ENCODE measurements around the gene TMEM176B. TPM values are rescaled to one million over a fixed set of nuclear protein-coding genes. Genes with fewer than 3 reads are reported as not detected.

Gene TMEM176B
- total RNA-seq, result under 1 TPM; 0.31 to 0.35 TPM
- 5.0 TPM for polyA plus RNA-seq (2013, experiment 1 of 2)
- 3.0 TPM for polyA plus RNA-seq (2013, experiment 2 of 2)
- long read RNA-seq, experiment 1, result 0 reads
- long read RNA-seq, experiment 2, result 0 reads
- long read RNA-seq, experiment 3, partial matches to known transcripts, result 0 of 1 reads
- long read RNA-seq, experiment 3, other reads (novel, unspliced or antisense), result 1 of 1 reads
- long read RNA-seq, experiment 4, result 0 reads

DNA sequence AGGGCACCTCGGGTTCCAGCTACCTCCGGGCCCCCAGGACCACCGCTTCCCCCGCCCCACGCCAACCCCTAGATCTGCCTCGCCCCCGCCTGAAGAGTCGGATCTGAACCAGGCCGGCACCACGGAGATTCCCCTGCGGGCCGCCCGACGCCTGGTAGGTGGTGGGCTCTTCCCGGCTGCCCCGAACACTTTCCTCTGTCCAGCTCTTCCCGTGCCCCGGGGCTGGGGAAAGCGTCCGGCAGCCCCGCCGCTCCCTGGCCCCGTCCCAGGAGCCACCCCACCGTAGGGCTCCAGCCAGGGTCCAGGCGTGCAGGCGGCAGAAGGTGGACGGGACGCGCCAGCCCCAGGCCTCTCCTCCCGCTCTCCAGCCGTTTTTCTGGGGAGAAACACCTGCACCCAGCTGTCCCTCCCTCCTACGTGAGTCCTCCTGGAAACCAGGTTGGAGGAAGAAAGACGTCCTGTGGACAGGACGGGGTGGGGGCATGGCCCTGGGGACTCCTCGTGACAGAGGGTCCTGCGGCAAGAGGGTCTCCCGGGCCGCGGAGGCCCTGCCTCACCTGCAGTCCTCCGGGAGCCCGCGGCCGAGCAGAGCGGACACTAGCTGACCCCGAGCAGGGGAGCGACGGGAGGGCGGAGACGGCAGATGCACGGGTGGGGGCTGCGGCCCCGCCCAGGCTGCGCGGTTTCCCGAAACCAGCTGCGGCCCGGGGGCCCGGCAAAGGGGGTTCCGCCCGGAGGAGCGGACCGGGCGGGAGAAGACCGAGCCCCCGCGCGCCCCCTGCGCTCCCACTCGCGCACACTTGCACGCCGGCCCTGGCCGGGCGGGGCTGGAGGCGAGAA, at the start of gene TMEM176B:
TSS of gene TMEM176B (minus strand) at position 624 of the 840 bp plus-strand sequence. CDS start 3,795 bp downstream, outside the sequence.
- DNase-seq, result peak; percentile 51
- no peak within 1 kb of the TSS for H3K27ac Mint-ChIP-seq
- no peaks in the 10 kb centered on the region for H3K36me3 Mint-ChIP-seq (ENCODE audit: low read depth)
- no peak within 1 kb of the TSS for H3K4me3 ChIP-seq (ENCODE audit: low read length)
- no peak within 1 kb of the TSS for H3K27ac ChIP-seq (ENCODE audit: low read depth, low read length)
- peaks cover 4% of the 10 kb centered on the region for H3K4me1 Mint-ChIP-seq
- 8 to 11% methylated on average over 34 to 75 of the region's 75 CpGs for WGBS, 2 experiments (ENCODE audit: insufficient coverage in 1 of 2, insufficient read length in 1 of 2)
- no peaks in the 10 kb centered on the region for H3K4me1 ChIP-seq (ENCODE audit: control insufficient read depth, insufficient read depth, low read length)
- TF ChIP-seq, protein P1, sequence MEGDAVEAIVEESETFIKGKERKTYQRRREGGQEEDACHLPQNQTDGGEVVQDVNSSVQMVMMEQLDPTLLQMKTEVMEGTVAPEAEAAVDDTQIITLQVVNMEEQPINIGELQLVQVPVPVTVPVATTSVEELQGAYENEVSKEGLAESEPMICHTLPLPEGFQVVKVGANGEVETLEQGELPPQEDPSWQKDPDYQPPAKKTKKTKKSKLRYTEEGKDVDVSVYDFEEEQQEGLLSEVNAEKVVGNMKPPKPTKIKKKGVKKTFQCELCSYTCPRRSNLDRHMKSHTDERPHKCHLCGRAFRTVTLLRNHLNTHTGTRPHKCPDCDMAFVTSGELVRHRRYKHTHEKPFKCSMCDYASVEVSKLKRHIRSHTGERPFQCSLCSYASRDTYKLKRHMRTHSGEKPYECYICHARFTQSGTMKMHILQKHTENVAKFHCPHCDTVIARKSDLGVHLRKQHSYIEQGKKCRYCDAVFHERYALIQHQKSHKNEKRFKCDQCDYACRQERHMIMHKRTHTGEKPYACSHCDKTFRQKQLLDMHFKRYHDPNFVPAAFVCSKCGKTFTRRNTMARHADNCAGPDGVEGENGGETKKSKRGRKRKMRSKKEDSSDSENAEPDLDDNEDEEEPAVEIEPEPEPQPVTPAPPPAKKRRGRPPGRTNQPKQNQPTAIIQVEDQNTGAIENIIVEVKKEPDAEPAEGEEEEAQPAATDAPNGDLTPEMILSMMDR (conservative IDR thresholded peaks at IDR 0.05), result no peak
- peaks cover 1% of the 10 kb centered on the region for H3K9me3 Mint-ChIP-seq
- H3K27me3 ChIP-seq (ENCODE audit: control insufficient read depth, insufficient read depth, low read length, poor library complexity, severe bottlenecking), result peaks cover 89% of the 10 kb centered on the region
- peaks cover 5% of the 10 kb centered on the region for H3K9me3 ChIP-seq (ENCODE audit: control insufficient read depth, low read length)
- peaks cover 77% of the 10 kb centered on the region for H3K27me3 Mint-ChIP-seq (ENCODE audit: insufficient read depth)
- peak within 1 kb of the TSS; percentile 42 for H3K4me3 Mint-ChIP-seq
- H3K9ac ChIP-seq (ENCODE audit: extremely low read depth, low read length, poor library complexity, severe bottlenecking), result no peak within 1 kb of the TSS
- H3K36me3 ChIP-seq (ENCODE audit: control insufficient read depth, insufficient read depth, low read length), result no peaks in the 10 kb centered on the region

DNA sequence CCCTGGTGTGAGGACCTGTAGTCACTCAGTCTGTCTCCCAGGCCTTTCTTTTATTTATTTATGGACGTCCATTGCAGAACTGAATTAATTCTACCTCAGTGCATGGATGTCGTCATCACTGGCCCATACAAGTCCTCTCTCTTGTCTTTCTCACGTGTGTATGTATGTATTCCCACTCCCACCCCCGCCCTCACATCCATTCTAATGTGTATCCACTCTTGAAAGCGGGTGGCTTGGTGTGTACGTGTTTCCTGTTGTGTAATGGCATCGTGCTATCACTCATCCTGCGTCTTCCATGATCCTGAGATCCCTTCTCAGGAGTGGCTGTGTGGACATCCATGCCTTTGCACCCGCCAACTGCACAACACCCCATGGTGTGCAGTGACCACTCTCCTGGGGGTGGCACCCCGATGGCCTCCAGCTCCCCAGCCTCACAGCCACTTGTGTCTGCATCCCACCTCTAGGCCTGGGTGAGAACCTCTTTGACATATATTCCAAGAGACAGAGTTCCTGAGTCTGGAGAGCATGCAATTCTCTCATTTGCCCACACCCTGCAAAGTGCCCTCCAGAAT, 49.1 kb upstream of the TMEM176B start:
- Histone ChIP-seq H3K4me1 (ENCODE audit: control insufficient read depth, insufficient read depth, low read length) (no peaks in the 10 kb centered on the region), H3K9ac (ENCODE audit: extremely low read depth, low read length, poor library complexity, severe bottlenecking) (no peak overlapping the region), H3K27ac (ENCODE audit: low read depth, low read length) (no peak overlapping the region), H3K9me3 (ENCODE audit: control insufficient read depth, low read length) (no peaks in the 10 kb centered on the region), H3K4me3 (ENCODE audit: low read length) (no peak overlapping the region), H3K27me3 (ENCODE audit: control insufficient read depth, insufficient read depth, low read length, poor library complexity, severe bottlenecking) (peaks cover 6% of the 10 kb centered on the region), H3K36me3 (ENCODE audit: control insufficient read depth, insufficient read depth, low read length) (no peaks in the 10 kb centered on the region)
- no peaks in the 10 kb centered on the region for H3K36me3 Mint-ChIP-seq (ENCODE audit: low read depth)
- no peaks in the 10 kb centered on the region for H3K9me3 Mint-ChIP-seq
- H3K27ac Mint-ChIP-seq, result no peak overlapping the region
- H3K27me3 Mint-ChIP-seq (ENCODE audit: insufficient read depth), result peaks cover 23% of the 10 kb centered on the region
- no peak overlapping the region for H3K4me3 Mint-ChIP-seq
- TF ChIP-seq, protein P1 (conservative IDR thresholded peaks at IDR 0.05), result no peak
- peak; percentile 7 for DNase-seq
- H3K4me1 Mint-ChIP-seq, result no peaks in the 10 kb centered on the region
- 89 to 93% methylated on average over 8 to 10 of the region's 10 CpGs for WGBS, 2 experiments (ENCODE audit: insufficient coverage in 1 of 2, insufficient read length in 1 of 2)

DNA sequence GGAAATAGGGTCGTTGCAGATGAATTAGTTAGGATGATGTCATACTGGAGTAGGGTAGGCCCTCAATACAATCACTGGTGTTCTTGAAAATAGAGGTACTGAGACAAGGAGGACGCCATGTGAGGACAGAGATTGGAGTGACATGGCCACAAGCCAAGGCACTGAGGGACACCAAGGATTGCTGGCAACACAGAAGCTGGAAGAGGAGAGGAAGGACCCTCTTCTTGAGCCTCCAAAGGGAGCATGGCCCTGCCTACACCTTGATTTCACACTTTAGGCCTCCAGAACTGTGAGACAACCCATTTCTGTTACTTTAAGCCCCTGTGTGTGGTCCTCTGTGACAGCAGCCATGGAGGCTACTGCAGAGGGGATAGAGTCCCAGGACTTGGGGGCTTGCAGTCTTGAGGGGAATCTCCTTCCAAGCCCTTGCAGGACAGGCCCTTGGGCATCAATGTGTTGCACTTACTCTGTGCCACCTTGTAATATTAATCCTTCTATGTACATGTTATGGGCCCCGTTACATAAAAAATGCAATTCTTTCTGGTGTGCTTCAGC, 48.5 kb upstream of the TMEM176B start:
- H3K36me3 ChIP-seq (ENCODE audit: control insufficient read depth, insufficient read depth, low read length), result no peaks in the 10 kb centered on the region
- H3K9me3 ChIP-seq (ENCODE audit: control insufficient read depth, low read length), result no peaks in the 10 kb centered on the region
- no peaks in the 10 kb centered on the region for H3K9me3 Mint-ChIP-seq
- no peak overlapping the region for H3K4me3 Mint-ChIP-seq
- H3K9ac ChIP-seq (ENCODE audit: extremely low read depth, low read length, poor library complexity, severe bottlenecking), result no peak overlapping the region
- H3K27ac Mint-ChIP-seq, result no peak overlapping the region
- TF ChIP-seq, protein P1 (conservative IDR thresholded peaks at IDR 0.05), result no peak
- 84 to 86% methylated on average over 3 of the region's 3 CpGs for WGBS, 2 experiments (ENCODE audit: insufficient coverage in 1 of 2, insufficient read length in 1 of 2)
- H3K4me1 Mint-ChIP-seq, result no peaks in the 10 kb centered on the region
- H3K27me3 ChIP-seq (ENCODE audit: control insufficient read depth, insufficient read depth, low read length, poor library complexity, severe bottlenecking), result peaks cover 6% of the 10 kb centered on the region
- H3K4me3 ChIP-seq (ENCODE audit: low read length), result no peak overlapping the region
- peak; percentile 17 for DNase-seq
- no peak overlapping the region for H3K27ac ChIP-seq (ENCODE audit: low read depth, low read length)
- no peaks in the 10 kb centered on the region for H3K4me1 ChIP-seq (ENCODE audit: control insufficient read depth, insufficient read depth, low read length)
- H3K36me3 Mint-ChIP-seq (ENCODE audit: low read depth), result no peaks in the 10 kb centered on the region
- peaks cover 23% of the 10 kb centered on the region for H3K27me3 Mint-ChIP-seq (ENCODE audit: insufficient read depth)
